PC-9 (cell line): ENCODE data around the gene SCGB1C1.

Source experiments
- CTCF ChIP-seq: fragments of 200-600 bp; sonication (generic); conservative IDR thresholded peaks from 2 replicates; pipeline ENCODE4 v1.6.1; 2017; ENCODE audit warnings: mixed run types, antibody characterized with exemption, mild to moderate bottlenecking, moderate library complexity
- EZH2 ChIP-seq: fragments of 200-600 bp; sonication (generic); IDR thresholded peaks from 2 replicates; pipeline ENCODE4 v1.8.0; 2017; ENCODE audit warnings: antibody characterized with exemption, low read depth

- TF ChIP-seq CTCF (no peak), EZH2 (no peak)
Measured at GRCh38 chr11:215581-216037, 22.7 kb downstream of the SCGB1C1 start.
